ENCODE data around the gene ATG9B.

Gene ATG9B

GRCh38 chr7:150998341-150998740, 26.0 kb downstream of the ATG9B start:
- no peak for ATAC-seq
- TF ChIP-seq TOX (CRISPR knock-in tag; IDR thresholded peaks at IDR 0.05; ENCODE audit: borderline replicate concordance) (no peak), PATZ1 (CRISPR knock-in tag; IDR thresholded peaks at IDR 0.05; ENCODE audit: borderline replicate concordance) (no peak), ZNF565 (CRISPR knock-in tag; conservative IDR thresholded peaks at IDR 0.05; ENCODE audit: low read depth) (no peak)
- TF ChIP-seq, protein P1, sequence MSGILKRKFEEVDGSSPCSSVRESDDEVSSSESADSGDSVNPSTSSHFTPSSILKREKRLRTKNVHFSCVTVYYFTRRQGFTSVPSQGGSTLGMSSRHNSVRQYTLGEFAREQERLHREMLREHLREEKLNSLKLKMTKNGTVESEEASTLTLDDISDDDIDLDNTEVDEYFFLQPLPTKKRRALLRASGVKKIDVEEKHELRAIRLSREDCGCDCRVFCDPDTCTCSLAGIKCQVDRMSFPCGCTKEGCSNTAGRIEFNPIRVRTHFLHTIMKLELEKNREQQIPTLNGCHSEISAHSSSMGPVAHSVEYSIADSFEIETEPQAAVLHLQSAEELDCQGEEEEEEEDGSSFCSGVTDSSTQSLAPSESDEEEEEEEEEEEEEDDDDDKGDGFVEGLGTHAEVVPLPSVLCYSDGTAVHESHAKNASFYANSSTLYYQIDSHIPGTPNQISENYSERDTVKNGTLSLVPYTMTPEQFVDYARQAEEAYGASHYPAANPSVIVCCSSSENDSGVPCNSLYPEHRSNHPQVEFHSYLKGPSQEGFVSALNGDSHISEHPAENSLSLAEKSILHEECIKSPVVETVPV (CRISPR knock-in tag; IDR thresholded peaks at IDR 0.05): no peak
- TF ChIP-seq, protein P2, sequence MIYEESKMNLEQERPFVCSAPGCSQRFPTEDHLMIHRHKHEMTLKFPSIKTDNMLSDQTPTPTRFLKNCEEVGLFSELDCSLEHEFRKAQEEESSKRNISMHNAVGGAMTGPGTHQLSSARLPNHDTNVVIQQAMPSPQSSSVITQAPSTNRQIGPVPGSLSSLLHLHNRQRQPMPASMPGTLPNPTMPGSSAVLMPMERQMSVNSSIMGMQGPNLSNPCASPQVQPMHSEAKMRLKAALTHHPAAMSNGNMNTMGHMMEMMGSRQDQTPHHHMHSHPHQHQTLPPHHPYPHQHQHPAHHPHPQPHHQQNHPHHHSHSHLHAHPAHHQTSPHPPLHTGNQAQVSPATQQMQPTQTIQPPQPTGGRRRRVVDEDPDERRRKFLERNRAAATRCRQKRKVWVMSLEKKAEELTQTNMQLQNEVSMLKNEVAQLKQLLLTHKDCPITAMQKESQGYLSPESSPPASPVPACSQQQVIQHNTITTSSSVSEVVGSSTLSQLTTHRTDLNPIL (CRISPR knock-in tag; IDR thresholded peaks at IDR 0.05; ENCODE audit: low read depth): no peak

GRCh38 chr7:150997817-150998216, 26.5 kb downstream of the ATG9B start:
- no peak for ATAC-seq
- TF ChIP-seq ZNF8 (CRISPR knock-in tag; IDR thresholded peaks at IDR 0.05): no peak
- no peak for TF ChIP-seq POU6F1 (CRISPR knock-in tag; IDR thresholded peaks at IDR 0.05; ENCODE audit: borderline replicate concordance, low read depth)
- TF ChIP-seq, protein P1 (CRISPR knock-in tag; IDR thresholded peaks at IDR 0.05): no peak
- no peak for TF ChIP-seq PATZ1 (CRISPR knock-in tag; IDR thresholded peaks at IDR 0.05; ENCODE audit: borderline replicate concordance)
- TF ChIP-seq CSDC2 (CRISPR knock-in tag; IDR thresholded peaks at IDR 0.05): no peak
- no peak for TF ChIP-seq TOX (CRISPR knock-in tag; IDR thresholded peaks at IDR 0.05; ENCODE audit: borderline replicate concordance)

- ATAC-seq: no peak
- no peak for TF ChIP-seq PPARA (CRISPR knock-in tag; IDR thresholded peaks at IDR 0.05; ENCODE audit: borderline replicate concordance)
- no peak for TF ChIP-seq SNAI2 (CRISPR knock-in tag; IDR thresholded peaks at IDR 0.05)
- no peak for TF ChIP-seq ZNF70 (CRISPR knock-in tag; IDR thresholded peaks at IDR 0.05)
- TF ChIP-seq ZFP3 (CRISPR knock-in tag; IDR thresholded peaks at IDR 0.05): no peak
- TF ChIP-seq PATZ1 (CRISPR knock-in tag; IDR thresholded peaks at IDR 0.05; ENCODE audit: borderline replicate concordance): no peak
- TF ChIP-seq, protein P2 (CRISPR knock-in tag; IDR thresholded peaks at IDR 0.05; ENCODE audit: low read depth): no peak
- TF ChIP-seq ISL1 (CRISPR knock-in tag; IDR thresholded peaks at IDR 0.05): no peak
- TF ChIP-seq BACH2 (CRISPR knock-in tag; IDR thresholded peaks at IDR 0.05; ENCODE audit: borderline replicate concordance): no peak
- no peak for TF ChIP-seq ZC3H10 (CRISPR knock-in tag; IDR thresholded peaks at IDR 0.05)
- TF ChIP-seq ZFP30 (CRISPR knock-in tag; IDR thresholded peaks at IDR 0.05): no peak
- TF ChIP-seq ZNF8 (CRISPR knock-in tag; IDR thresholded peaks at IDR 0.05): no peak
- no peak for TF ChIP-seq OSR1 (CRISPR knock-in tag; IDR thresholded peaks at IDR 0.05)
- no peak for TF ChIP-seq ARNTL (CRISPR knock-in tag; IDR thresholded peaks at IDR 0.05; ENCODE audit: borderline replicate concordance, low read depth)
- no peak for TF ChIP-seq POU6F1 (CRISPR knock-in tag; IDR thresholded peaks at IDR 0.05; ENCODE audit: borderline replicate concordance, low read depth)
- TF ChIP-seq ZNF565 (CRISPR knock-in tag; conservative IDR thresholded peaks at IDR 0.05; ENCODE audit: low read depth): no peak
Measured at GRCh38 chr7:150997075-150997511, 27.2 kb downstream of the ATG9B start.

All from SK-N-SH treated with all-trans-retinoic acid at 6 μM for 48 hours (cell line).